Activated CD4-positive, CD25-positive, alpha-beta regulatory T cell treated with anti-CD3 and anti-CD28 coated beads, Interleukin-2, amount 50 U/mL, for 16 hours (primary cell): Measurements from ENCODE around the gene SPTBN5.

ENCODE experiments used
- DNase-seq: peaks from one replicate; pipeline ENCODE4 v3.0.0-alpha.2; 2020; ENCODE audit warnings: low read depth, low spot score

SPTBN5 gene

DNA sequence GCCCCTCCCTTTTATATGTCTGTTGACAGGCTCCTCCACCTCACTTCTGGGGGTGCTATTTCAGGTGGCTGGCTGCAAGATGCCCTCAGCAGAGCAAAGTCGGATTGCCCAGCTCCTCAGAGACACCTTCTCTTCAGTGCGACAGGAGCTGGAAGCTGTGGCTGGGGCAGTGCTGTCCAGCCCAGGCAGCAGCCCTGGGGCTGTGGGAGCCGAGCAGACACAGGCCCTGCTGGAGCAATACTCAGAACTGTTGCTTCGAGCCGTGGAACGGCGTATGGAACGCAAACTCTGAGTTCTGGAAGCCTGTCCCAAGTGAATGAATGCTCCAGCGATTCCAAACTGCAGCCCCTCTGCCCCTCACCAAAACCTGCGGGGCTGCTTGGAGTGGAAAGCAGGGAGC is 68.7 kb downstream of the SPTBN5 start:
- DNase-seq, result no peak

DNA sequence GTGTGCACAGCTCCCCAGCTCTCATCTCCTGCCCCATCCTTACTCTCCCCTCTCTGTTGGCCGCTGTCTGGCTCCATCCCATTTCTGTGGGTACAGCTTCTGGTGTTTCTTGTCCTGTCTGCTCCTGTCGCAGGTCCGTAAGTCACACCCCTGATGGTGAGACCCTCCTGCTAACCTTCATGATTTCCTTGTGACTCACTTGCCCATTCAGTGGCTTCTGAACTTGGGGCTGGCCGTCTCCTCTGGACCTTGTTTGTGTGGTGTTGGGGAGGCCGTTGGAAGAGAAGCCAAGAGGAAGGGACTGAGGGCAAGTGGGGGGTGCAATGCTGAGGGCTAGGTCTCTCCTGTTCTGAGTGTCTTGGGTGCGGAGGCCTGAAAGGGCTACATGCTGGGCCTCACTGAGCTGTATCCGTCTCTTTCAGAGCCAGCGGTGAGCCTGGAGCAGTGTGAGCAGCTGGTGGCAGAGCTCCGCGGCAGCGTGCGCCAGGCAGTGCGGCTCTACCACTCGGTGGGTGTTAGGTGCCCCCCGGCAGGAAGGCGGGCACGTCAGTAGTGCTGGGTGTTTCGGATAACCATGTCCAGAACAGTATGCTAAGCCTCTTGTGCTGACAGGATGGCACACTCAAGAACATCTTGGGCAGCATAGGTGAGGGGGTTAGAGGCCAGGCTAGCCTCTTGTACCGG is 69.6 kb downstream of the SPTBN5 start:
- no peak for DNase-seq

DNA sequence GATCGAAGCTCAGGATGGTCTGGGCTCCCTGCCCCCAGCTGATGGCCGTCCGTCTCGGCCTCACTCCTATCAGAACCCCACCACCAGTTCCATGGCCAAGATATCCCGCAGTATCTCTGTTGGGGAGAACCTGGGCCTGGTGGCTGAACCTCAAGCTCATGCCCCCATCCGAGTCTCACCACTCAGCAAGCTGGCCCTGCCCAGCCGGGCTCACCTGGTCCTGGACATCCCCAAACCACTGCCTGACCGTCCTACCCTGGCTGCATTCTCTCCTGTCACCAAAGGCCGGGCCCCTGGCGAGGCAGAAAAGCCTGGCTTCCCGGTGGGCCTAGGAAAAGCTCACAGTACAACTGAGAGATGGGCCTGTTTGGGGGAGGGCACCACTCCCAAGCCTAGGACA is 70.4 kb downstream of the SPTBN5 start:
- no peak for DNase-seq

DNA sequence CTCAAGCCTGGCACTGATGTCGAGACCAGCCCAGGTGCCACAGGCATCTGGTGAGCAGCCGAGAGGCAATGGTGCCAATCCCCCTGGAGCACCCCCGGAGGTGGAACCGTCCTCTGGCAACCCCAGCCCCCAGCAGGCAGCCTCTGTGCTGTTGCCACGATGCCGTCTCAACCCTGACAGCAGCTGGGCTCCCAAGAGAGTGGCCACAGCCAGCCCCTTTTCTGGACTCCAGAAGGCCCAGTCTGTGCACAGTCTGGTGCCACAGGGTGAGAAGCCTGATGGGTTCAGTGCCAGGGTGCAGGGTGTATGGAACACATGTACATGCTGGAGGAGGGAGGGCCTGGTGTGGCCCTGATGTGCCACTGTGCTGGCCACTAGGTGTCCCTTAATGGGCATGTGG is 70.9 kb downstream of the SPTBN5 start:
- no peak for DNase-seq

DNA sequence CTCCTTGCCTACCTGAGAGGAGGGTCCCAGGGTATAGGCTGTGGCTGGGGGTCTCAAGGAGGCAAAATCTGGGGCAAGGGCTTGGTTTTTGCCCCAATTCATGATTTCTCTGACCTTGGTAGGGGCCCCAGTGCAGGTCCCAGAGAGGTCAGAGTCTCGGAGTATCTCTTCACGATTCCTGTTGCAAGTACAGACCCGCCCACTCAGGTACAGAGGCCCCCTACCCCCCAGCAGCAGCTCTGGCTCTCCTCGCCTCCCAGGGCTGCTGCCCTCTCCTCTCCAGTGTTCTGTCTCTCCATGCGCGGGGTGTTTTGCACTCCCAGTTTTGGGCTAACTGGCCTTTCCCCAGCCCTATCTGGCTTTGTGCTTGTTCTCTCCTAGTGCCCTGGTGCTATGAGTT is 71.4 kb downstream of the SPTBN5 start:
- DNase-seq, result no peak

DNA sequence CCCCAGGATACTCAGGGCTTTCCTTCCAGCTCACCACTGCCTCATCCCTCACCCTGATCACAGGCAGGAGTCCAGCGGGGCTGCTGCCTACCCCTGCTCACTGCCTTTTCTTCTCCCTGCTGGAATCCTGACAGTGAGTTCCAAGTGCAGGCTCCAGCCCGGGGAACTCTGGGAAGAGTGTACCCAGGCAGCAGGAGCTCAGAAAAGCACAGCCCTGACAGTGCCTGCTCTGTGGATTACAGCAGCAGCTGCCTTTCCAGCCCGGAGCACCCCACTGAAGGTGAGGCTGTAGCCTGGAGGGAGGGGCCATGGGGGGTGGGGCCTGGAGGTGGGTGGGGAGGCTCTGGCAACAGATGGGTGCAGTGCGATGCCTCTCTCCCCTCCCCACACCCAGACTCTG is 72.0 kb downstream of the SPTBN5 start:
- no peak for DNase-seq

DNA sequence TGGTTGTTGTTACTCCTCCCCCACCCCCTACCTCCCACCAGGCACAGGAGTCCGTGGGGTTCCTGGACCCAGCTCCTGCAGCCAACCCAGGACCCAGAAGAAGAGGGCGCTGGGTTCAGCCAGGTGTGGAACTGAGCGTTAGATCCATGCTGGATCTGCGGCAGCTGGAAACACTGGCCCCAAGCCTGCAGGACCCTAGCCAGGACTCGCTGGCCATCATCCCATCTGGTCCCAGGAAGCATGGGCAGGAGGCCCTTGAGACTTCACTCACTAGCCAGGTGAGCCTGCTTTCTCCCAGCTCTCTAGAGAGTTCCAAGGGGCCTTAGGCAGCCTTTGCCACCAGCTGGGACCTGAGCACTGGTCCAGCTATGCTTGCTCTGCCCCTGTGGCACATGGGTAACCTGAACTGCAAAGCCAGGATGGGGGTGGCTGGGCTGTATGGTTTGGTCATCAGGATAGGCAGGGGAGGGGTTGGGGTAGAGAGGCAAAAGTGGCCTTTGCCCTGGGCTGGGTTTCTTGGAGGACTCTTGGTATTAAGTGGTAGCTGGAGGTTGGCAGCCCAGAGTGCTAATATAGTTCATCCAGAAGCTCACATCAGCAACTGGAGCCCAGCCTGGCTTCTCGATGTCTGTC is 72.9 kb downstream of the SPTBN5 start:
- DNase-seq, result no peak

DNA sequence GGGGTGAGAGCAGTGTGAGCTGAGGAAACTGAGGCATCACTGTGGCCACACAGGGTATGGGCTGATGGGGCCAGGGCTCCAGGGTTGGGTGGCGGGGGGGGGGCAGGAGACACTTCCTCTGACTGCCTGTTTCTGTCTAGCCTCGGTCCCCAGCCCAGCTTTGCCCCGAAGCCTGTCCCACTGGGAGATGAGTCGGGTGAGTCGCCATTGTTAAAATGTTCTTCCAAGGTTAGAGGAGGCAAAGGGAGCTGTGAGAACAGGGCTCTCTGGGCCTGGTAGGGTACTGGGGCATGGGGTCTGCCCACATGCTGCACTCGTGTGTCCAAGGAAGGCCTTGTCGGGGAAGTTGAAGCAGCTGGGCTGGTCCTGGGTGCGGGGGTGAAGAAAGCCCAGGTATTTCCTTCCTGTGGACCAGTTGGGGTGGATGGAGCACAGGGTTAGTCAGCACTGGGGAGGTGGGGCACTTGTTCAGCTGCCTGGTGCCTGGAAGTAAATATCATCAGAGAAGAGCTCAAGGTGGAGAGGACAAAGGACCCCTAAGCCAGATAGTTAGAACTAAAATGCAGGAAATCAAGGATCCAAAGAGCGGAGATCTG is 74.3 kb downstream of the SPTBN5 start:
- DNase-seq, result no peak

DNA sequence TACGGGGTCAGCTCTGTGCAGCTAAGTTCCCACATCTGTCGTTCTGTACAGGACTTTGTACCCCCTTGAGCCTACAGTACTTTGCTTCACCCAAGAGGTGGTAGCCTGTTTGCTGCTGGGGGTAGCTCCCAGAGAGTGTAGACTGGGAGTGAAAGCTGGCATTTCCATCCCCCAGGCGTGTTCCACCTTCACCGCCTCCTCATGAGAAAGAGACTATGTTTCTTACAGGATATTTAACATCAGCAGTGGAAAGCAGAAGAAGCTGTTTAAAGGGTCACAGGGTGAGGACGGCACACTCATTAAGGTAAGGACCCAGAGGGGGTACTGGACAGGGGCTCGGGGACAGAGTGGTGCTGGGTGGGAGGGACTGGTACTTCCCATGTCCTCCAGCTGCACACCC is 76.1 kb downstream of the SPTBN5 start:
- DNase-seq, result no peak

DNA sequence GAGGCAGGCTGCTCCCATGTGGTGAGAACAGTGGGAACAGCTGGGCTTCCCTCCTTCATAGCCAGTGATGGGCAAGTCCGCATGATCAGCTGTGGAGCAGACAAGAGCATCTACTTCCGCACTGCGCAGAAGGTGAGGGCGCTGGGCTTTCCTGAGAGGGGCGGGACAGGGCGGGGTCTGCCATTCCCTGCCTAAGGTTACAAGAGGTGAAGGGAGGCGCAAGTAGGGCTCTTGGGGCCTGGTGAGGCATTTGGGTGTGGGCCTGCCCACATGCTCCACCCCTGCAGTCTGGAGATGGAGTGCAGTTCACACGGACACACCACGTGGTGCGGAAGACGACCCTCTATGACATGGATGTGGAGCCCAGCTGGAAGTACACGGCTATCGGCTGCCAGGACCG is 76.5 kb downstream of the SPTBN5 start:
- DNase-seq, result no peak

DNA sequence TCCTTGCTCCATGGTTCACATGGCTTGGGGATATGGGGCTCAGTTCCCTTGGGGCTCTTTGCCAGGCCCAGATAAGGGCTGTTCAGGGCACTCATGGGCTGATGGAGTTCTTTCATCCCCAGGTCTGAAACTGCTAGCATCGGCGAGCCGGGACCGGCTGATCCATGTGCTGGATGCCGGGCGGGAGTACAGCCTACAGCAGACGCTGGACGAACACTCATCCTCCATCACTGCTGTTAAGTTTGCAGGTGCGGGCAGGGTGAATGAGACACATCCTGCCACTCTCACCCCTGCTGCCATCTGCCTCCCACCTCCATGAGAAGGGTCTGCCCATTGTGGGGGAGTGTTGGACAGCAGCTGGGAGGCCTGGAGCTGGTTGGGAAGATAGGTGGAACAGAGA is 77.1 kb downstream of the SPTBN5 start:
- DNase-seq, result no peak

DNA sequence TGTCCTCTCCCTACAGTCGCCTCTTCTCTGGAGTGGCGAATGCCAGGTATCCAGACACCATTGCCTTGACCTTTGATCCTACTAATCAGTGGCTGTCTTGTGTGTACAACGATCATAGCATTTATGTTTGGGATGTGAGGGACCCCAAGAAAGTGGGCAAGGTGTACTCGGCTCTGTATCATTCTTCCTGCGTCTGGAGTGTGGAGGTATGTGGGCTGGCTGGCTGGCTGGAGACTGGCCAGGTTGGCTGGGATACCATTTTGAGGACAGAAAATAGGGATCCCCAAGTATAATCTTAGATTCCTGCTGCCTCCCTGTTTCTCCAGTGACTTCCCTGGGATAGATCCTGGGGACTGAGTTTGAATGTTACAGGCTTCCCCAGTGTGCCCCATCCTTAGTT is 79.3 kb downstream of the SPTBN5 start:
- no peak for DNase-seq

DNA sequence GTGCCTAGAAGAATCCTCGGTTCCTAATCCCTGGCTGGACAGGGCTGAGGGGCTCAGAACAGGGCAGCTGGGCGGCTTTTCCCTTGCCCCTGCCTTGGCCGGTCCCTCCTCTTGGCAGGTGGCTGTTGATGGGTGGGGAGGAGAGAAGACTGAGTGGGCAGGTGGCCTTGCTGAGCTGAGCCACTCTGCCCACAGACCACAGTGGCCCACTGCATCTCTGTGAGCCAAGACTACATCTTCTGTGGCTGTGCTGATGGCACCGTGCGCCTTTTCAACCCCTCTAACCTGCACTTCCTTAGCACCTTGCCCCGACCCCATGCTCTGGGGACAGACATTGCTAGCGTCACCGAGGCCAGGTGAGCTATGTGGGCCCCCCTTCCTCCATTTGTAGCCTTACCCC is 80.4 kb downstream of the SPTBN5 start:
- DNase-seq, result no peak

DNA sequence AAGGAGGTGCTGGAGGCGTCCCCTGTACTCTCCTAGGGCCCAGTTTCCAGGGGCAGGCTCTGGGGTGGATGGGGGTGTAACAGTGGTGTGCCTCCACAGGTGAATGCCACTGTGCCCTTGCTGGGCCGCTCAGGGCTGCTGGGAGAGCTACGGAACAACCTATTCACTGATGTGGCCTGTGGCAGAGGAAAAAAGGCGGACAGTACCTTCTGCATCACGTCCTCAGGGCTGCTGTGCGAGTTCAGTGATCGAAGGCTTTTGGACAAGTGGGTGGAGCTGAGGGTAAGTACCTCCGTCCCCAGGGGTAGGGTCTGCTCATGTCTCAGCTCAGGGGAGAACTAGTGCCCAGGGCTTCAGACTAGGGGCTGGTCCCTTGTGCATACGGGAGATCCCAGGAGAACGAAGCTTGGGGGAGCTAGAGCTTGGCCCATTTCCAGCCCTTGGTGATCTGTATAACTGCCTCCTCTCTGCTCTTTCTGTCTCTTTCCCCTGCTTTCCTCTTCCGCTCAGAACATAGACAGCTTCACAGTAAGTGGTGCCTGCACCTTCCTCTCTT is 81.0 kb downstream of the SPTBN5 start:
- DNase-seq, result no peak

DNA sequence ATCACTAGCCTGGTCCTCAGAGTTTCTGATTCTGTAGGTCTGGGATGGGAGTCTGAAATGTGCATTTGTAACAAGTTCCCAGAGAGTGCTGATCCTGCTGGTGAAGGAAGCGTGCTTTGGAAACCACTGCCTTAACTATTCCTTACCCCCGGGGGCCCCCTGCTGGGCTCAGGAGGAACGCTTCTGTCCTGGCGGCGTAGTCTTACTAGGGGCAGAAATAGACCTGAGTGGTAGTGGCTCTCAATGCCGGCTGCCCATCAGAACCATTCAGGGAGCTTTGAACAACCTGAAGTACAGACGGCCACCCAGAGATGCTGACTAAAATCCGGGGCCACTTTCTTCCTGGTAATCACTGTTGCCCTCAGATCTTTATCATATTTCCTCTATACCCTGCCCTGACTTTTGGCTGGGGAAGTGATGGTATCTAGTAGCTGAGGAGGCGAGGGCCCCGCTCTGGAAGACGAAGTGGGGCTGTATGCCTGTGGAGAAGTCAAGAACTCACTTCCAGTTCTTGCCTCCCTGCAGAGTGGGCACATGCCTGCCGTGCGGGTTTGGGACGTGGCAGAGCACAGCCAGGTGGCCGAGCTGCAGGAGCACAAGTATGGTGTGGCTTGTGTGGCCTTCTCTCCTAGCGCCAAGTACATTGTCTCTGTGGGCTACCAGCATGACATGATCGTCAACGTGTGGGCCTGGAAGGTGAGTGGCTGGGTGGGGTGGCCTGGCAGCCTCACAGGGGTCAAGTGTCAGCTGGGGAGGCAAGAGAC is 82.2 kb downstream of the SPTBN5 start:
- peak; percentile 42 for DNase-seq

DNA sequence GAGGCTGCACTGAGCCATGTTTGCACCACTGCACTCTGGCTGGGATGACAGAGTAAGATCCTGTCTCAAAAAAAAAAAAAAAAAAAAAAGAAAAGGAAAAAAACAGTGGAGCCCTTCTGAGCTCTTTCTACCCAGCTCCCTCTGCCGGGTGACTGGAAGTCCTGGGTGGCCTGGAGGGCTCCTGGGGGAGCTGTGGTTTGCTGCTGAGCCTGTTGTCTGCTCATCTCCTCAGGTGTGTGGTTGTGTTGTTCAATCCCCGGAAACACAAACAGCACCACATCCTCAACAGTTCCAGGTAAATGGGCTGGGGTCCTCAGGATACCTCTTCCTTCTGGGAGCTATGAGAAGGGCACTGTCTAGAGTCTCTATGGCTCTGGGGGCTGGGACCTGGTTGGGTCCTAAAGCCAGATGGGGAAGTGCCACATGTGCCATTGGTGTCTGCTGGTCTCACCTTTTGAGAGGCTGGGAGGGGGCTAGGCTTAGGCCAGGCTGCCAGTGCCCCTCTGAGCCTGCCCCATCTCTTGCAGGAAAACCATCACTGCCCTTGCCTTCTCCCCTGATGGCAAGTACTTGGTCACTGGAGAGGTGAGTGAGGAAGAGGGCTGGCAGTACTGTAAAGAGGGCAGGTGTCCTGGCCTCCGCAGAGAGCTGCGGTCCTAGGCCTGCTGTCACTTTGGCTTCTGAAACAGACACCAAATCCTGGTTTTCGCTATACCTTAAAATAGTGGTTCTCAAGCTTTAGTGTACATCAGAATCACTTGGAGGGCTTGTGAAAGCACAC is 83.0 kb downstream of the SPTBN5 start:
- DNase-seq, result no peak

DNA sequence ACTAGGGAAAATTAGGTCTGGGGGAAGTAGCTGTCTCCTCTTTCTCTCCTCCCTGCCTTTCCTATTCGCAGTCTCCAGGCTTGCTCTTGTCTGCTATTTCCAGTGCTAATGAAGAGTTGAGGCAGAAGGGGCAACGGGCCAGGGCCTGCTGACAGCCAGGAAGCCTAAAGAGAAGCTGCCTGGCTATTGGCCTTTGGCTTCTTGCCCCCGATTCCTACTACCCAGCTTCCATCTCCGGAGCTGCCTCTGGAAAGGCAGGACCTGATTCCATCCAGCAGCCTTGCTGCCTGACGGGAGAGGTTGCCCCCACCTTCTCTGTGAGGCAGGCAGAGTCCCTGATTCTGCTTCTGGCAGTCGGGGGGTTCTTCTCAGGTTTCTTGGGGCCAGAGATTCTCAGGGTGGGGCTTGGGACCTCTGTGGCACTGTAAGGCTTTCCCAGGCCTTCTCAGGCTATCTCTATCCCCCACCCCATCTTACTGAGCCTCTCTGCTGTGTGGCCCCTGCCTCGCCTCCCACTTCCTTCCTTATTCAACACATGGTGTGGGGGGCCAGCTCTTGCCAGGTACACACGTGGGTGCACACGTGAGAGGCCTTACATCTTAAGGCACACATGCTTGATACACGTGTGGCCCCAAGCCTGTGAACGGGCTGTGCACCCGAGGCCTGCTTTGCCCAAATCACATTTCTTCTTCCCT is 84.2 kb downstream of the SPTBN5 start:
- DNase-seq, result no peak

DNA sequence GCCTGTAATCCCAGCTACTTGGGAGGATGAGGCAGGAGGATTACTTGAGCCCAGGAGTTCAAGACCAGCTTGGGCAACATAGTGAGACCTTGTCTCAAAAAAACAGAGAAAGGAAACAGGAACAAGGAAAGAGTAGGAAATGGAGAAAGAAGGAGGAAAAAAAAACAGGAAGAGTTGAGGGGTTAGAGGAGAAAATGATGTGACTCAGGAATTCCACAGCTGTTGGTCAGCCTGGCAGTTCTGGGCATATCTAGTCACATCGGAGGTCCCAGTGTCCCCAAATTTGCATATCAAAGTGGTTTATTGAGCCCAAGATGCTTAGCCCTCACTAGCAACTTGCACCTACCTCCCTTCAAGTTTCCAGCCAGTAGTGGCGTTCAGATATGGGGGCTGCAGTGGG is 84.7 kb downstream of the SPTBN5 start:
- DNase-seq, result no peak

DNA sequence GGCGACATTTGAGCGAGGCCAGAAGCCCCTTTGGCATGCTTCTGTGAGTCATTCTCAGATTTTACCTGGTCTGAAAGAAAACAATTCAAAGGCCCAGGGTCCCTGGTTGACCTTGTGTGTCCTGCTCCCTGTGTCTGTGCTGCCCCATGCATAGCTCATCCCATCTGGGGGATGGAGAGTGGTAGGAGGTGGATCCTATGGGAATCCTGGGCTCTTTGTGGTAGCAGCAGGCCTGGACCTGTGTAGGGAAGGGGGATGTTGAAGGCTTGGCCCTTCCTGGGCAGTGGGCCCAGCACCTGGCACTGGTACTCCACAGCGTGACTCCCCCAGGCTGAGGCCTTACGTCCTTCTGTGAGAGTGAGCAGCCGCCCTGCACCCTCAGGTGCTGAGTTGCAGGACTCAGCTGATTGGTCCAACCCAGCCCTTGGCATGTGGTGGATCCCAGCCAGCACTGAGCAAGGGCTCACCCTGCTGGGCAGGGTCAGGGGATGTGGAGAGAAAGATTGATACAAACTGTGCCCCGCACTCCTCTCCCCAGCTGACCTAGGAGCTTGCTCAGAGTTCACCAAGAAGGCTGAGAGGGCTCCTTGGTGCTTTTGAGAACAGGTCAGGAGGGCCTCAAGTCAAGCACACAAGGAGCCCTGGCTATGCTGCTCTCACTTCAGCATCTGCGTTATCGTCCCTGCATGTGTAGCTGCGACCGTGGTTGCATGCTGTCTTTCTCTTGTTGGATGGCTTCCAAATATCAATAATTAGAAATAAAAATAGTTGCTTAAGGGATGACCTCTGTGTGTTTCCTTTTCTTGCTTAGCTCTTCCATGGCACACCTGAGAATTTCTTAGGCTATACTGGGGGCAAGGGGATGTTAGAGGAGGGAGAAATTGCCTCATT is 87.3 kb downstream of the SPTBN5 start:
- DNase-seq, result no peak

DNA sequence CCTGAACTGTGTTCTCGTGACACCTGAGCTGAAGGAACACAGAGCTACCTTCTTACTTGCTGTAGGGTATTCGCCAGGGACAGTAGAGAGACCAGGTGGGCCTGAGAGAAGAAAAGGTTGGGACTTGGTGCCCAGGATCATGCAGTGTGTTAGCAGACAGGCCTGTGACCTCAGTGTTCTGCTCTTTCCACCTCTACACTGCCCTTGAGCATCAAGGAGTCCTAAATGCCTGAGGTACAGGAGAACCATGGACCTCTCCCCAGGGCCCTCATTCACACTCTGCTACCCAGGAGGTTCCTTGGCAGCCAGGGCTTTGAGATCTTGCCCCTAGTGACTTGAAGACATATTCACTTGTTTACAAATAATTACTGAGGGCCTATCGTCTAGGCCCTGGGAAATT is 88.1 kb downstream of the SPTBN5 start:
- DNase-seq, result no peak
